IPS-NIHi7 (cell line): ENCODE measurements around the gene FAM47E.
"Not testable (repeated sequence)": the region's sequence is repeated elsewhere in the genome, so short reads cannot be mapped to it uniquely, and the experiment has no call there.

Experiments used
- DNase-seq: peaks from one replicate; pipeline ENCODE4 v3.0.0; 2012; ENCODE audit warnings: mixed read lengths; ENCODE audit errors: extremely low spot score

The FAM47E gene

DNA sequence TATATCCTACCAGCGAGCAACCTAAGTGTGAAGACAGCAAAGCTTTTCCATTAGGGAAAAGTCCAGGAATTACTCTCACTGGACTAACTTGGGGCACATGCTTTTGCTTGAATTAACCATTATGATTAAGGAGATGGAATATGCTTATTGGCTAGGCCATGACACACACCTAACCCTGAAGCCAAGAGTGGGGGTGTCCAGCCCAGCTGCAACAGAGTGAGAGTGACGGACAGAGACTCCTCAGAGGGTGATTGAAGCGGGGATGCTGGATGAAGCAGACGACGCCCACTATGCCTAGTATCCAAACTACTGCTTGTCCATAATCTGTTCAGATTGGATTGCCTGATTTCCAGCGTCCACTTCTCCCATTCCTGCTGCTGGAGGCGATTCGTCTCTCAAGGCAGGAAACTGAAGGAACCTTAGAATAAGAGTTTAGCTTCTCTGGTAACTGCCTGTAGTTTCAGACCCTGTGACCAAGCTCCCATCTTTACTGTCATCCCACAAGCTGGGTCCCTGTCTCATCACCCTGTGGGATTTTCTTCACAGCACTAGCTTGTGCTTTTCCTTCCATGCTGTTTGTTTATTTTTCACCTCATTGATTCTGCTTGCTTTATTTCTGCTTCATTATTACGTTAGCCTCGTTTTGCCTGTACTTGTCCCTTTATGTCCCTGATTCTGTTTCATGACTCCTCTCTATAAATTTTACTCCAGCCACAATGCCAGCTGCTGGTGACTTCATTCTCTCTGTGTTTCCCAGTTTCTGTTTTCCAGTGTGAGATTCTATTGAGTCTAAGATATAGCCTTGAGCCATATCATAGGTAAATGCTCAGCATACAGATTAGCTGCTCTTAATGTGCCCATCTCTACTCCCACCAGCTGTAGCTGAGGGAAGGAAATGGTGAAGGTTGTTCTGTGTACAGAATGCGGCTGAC is 19.0 kb downstream of the FAM47E start:
- no peak for DNase-seq

DNA sequence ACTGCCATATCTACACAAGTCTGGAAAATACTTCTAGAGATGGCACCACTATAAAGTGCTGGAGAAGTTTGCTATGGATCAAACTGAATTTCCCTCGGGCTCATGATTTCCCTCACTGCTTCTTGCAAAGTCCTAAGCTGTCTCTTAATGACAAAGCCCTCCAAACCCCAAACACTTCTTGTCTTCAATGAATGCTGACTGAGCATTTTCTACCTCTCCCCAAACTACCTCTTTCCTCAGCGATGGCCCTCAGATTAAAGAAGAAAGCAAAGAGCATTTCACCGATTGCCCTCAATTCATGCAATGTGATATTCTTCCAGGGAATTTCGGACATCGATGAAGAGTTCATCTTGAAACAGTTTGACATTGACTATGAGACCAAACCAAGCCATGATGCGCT is 19.7 kb downstream of the FAM47E start:
- no peak for DNase-seq

DNA sequence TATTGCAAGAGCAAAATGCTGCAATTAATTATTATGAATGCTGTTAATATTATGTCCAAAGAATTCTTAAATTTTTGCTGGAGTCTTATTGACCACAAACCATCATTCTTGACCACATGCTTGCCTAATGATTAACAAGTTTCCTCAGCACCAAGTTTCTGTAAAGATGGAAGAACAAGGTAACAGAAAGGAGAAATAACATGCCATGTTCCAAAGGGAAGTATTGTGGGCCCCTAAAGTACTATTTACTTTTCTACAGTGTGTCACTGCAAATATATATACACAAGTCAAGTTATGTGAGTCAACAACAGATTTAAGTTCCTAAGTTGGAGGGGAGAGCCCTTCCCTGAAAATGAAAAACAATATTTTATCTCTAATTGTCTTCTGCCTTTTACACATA is 20.6 kb downstream of the FAM47E start:
- DNase-seq: no peak

DNA sequence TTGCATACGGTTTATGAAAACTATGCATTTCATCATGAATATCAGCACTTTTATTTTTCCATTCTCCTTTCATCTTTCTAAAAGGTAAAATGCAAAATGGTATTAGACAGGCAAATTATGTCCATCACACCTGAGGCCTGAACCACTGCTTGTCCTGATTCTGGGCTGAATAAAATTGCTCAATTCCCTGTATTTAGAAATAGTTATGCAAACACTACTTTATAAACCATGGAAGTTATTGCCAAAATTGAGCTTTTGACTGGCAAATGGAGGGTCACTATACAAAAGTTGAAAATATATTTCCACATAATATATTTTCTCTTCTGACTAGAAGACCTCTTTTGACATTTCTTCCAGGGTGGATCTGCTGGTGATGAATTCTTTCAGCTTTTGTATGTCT is 21.1 kb downstream of the FAM47E start:
- DNase-seq: no peak

DNA sequence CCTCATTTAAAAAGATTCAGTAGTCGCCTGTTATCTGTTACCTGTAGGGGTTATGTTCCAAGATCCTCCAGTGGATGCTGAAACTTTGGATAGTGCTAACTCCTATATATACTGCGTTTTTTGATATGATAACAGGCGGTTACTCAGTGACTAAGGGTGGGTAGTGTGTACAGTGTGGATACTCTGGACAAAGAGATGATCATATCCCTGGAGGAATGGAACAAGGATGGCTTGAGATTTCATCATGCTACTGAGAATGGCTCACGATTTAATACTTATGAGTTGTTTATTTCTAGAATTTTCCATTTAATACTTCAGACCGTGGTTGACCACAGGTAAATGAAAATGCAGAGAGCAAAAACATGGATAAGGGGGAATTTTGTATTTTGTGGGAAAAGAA is 21.5 kb downstream of the FAM47E start:
- no peak for DNase-seq

DNA sequence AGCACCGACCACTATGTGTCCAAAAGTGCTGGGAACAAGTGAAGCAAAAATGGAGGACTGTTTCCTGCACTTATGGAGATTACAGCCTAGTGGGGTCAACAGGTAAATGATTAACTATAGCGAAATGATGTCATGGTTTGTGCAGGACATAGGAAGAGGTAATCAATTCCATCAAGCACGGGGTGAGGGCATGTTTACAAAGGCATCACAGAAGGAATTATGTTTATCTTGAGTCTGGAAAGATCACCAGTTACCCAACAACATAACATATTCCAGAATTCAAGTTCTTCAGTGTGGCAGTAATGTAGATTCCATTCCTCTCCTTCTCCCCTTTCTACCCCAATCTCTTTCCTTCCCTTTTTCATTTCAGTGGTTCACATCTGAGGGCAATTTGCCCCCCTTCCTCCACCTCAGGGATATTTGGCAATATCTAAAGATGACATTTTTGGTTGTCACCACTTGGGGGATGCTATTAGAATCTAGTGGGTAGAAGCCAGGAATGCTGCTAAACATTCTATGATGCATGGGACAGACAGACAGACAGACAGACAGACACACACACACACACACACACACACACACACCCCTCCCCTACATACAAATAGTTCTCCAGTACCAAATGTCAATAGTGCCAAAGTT is 24.1 kb downstream of the FAM47E start:
- DNase-seq: no peak

DNA sequence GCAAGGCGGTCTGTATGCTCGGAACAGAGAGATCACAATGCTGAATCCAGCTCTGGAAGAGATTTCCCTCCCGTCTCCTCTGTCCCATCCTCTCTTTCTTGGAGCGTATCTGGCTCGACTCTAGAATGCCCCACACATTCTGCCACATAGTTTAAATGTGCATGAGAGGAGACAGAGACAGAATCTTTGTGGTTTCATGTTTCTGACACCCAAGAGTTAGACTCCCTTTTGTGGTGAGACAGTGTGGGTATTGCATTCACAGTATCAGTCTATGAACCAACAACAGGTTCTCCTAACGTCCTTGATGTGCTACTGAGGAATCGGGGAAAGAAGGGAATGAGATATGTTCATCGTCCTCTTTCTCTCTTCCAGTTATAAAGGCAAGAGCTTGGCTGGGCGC is 25.3 kb downstream of the FAM47E start:
- no peak for DNase-seq

DNA sequence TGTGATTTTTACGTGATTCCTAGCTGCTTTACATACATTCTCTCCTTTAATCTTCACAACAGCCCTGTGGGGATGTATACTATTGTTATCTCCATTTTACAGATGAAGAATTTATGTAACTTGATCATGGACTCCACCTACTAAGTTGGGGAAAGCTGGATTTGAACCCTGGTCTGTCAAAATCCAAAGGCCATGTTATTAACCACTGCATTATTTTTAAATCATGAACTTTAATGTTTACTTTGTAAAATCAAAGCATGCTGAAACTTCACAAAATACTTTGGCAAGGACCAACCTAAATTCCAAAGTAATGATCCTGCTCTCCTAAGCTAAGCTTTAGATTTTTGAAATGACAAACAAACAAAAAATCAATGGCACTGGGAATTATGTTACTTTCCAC is 26.1 kb downstream of the FAM47E start:
- DNase-seq: no peak

DNA sequence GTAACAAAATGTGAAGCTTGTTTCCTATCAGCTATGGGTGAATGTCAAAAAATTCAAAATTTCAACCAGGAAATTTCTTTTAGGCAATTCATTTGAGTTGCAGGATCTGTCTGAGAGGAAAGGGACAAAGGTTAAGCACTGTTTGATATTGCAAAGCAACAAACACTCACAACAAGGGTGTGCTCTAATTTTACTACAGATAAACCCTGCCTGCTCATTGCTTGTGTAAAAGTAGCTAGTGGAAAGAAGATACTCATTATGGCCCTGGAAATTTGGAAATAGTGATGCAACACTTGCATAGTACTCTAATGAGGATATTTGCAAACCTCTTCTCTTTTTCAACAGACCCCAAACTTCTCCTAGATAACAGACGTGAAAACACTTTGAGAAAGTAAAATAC is 27.1 kb downstream of the FAM47E start:
- DNase-seq: no peak

DNA sequence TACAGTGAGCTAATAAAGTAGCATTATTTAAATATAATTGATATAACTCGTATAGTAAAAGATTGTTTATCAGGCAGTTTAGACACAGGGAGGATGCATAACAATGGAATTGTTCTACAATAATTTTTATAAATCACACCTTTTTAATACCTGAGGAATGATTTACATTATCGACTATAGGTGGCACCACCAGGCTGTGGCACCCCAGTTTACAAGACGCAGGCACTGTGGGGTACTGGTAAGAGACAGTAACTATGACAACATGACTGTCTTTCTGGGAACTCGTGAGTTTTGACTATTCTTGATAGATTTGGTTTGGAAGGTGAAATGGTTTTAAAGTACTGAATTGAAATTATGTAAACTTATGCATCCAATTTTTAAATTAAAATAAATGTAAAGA is 27.9 kb downstream of the FAM47E start:
- no peak for DNase-seq

DNA sequence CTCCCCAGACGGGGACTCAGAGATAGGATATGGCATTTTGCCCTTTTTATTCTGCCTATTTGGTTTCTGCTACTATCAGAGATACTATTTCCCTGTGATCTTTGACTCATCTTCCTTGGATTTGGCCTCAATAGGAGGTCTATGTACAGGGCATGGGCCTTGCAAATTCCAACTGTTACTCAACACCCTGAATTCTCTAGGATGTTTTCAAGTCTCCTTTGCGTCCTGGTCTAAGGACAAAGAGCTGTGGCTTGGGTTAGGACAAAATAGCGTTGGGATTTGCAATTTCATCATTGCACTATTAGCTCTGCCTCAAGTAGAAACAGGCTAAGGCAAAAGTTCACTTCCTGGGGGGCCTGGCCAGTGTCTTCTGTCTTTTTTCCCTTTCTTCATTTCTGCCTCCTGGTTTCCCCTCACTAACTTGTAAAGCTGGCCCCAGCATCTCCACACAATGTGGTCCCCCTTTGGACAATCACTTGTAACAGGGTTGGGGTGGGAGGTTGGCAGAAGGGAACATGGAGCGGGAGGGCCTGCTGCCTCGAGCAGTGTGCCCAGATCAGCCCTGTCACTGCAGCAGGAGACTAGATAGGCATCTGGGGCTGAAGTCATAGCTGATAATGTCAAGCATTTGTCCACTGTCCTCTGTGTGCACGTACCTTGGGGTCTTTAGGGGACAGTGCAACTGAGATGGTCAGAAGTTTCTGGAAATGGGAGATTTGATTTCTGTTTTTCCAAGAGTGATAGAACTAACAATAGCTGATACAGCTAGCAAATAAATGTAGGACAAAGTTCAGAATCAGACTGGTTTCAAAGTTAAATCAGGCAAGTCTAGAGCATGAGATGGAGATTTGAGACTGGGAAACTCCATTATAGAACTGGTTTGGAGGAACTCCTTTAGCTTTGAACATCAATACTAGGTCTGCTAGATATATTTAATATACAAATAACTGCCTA is 29.2 kb downstream of the FAM47E start:
- no peak for DNase-seq

DNA sequence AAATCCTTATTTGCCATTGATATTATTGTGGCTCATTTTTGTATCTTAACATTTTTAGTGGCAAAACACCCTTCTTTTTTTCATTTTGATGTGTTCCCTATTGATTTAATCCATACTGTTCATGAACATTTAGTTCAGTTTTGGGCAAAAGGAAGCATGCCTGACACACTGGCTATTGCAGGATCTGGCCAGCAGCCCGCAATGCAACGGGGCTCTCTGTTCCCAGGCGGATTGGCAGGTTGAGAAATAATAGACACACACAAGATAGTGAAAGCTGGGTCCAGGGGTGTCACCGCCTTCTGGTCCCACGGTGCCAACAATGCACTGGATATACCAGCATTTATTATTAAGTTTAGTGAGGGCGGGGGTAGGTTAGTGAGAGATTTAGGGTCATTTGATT is 30.1 kb downstream of the FAM47E start:
- DNase-seq: not testable (repeated sequence)

DNA sequence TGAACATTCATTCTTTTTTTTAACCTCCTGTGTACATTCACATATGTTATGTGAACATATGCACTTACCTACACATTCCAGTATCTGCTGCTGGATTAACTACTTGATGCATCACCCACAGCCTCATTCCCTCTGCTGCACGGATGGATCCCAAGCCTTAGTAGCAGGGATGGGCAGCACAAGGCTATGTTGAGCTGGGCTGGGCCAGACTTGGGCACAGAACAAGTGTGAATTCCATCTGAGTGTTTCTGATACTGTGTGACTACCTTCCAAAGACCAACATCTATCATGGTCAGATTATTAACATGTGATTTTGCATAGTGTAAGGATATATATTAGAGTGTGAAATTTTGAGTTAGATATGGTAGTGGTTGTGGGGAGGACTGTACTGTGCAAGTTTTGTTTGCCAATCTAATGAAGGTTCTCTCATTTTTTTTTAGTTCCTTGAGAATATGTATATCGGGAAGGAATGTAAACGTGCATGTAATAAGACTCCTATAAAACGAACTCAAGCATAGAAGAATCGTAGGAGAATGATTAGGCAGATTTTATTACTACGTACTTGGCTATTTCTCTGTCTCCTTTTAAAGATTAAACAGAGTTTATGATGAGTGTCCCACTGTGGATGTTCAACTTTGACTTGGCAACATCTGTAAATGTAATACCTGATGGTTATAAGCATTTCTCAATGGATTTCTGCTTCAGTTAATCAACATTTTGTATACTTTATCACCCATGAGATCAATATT is 31.6 kb downstream of the FAM47E start:
- DNase-seq: no peak

DNA sequence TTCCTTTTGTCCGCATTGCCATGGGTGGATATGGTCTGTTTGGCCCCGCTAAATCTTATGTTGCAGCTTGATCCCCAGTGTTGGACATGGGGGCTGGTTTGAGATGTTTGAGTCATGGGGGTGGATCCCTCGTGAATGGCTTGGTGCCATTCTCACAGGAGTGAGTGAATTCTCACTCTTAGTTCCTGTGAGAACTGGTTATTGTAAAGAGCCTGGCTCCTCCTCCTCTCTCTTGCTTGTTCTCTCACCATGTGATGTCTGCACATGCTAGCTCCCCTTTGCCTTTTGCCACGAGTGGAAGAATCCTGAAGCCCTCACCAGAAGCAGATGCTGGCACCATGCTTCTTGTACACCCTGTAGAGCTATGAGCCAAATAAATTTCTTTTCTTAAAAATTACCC is 32.4 kb downstream of the FAM47E start:
- no peak for DNase-seq

DNA sequence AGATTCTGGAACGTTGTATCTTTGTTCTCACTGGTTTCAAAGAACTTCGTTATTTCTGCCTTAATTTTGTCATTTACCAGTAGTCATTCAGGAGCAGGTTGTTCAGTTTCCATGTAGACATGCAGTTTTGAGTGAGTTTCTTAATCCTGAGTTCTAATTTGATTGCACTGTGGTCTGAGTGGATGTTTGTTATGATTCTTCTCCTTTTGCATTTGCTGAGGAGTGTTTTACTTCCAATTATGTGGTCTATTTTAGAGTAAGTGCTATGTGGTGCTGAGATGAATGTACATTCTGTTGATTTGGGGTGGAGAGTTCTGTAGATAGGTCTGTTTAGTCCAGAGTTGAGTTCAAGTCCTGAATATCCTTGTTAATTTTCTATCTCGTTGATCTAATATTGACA is 36.3 kb downstream of the FAM47E start:
- not testable (repeated sequence) for DNase-seq

DNA sequence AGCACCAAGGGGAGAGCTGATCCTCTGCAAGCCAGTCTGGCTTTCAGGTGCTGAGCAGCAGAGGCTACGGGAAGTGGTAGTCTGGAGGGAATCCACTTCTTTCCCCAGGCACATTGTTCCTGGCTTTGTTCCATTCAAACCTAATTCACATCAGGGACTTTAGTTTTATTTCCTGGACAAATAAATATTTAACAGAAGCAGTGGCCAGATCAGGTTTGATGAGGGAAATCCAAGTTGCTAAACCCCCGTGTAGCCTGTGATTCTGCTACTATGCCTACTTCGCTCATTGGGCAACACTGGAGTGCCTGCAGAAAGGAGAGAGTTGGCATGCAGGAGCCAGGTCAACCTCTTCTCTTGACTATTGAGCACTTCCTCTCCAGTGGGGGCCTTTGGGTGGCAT is 41.2 kb downstream of the FAM47E start:
- DNase-seq: no peak

DNA sequence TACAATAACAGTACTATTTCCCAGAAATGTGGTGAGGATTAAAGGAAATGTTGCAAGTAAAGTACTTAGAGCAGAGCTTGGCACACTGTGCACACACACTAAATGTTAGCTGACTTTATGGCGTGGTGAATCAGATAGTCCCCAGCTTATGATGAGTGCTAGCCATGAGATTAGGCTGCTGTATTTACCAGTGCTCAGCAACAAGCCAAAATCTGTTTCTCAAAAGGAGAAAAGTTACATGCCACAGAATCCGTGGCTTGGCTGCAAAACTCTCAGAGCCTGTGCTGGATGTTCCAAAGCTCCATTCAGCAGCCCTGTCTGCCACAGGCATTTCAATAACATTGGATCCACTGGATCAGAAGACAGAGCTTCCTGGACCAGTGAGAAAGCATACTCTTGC is 42.3 kb downstream of the FAM47E start:
- DNase-seq: no peak

DNA sequence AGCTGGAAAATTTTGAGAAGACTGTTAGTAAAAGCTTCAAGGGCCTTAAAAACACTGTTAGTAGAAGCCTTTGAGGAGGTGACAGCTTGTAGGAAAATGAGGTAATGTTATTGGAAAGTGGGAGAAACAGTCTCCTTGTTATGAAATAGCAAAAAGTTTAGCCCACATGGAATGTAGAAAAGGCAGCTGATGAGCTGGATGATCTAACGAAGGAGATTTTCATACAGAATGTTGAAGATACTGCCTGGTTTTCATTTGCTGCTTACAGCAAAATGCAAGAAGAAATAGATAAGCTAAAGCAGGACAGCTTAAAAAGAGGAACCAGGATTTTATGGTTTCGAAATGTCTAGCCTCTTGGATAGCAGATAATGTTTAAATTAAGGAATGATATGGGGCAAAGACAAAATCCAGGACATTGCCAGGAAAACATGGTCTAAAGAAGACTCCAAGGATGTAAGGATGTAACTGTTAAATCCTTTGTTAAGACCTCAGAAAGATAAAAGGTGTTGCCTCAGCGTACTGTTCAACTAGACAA is 44.8 kb downstream of the FAM47E start:
- DNase-seq: no peak

DNA sequence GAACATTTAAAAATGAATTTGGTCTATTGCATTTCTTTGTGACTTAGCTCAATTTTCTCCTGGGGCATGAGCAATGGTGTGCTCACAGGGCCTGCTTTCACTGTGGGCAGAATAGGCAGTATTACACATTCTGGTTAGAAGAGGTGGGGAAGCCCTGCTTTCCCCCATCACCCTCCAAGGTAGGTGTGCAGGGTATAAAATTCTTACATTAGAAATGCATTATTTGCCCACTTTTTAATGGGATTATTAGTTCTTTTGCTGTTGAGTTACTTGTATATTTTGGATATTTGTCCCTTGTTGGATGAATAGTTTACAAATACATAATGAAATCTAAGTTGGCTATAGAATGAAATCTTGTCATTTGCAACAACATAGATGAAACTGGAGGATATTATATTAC is 46.7 kb downstream of the FAM47E start:
- no peak for DNase-seq

DNA sequence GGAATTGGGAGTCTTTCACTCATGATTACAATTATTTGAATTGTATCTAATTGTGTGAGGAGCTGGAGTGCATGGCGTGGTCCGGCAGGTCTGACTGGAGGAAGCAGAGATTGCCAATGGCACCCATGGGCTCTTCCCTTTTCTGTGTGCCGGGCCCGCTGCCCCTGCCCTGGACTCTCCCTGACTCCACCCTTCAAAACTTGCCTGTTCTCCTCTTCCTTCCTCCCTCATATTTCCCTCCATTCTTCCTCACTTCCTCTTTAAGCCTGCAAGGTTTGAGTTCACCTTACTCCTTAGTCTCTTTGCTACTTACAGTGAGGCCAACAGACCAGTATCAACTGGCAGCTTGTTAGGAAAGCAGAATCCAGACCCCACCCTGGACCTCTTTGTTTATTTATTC is 48.5 kb downstream of the FAM47E start:
- no peak for DNase-seq

DNA sequence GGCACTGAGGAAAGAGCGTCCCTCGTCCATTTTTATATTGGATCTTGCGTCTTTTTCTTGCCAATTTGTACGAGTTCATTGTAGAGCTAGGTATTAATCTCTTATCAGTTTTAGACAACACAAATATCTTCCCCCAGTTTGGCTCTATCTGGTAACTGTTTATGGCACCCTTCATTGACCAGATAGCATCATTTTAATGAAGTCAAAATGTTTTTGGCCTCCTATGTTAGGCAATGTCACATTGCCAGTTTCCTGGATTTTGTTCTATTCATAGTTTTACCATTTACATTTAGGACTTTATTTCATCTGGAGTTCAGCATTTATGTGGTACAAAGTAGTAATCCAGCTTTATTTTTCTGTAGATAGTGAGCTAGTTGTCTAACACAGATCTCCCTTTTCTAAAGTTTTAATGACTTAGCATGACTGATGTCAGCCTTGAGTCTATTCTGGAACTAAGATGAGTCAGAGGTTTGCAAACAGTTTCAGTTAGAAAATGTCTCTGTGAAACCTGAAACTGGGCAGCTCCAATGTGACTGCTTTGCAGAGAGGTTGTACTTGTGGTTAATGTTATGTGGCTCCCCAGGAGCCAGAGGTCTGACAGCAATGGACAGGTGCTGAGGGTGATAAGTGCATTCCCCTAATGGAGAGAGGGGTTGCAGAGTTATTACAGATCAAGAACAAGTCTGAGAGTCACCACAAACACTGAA is 49.7 kb downstream of the FAM47E start:
- no peak for DNase-seq
